Lower leg skin (tissue), 3 donors: ENCODE results near the gene ZMYND12.

Source experiments
- CTCF ChIP-seq, 3 donors: fragments of 450-650 bp; IDR thresholded peaks; one replicate each; pipeline ENCODE4 v1.5.1; 2016; ENCODE audit warnings: antibody characterized with exemption in 3 of 3, mild to moderate bottlenecking in 3 of 3, moderate library complexity in 2 of 3
- POLR2A ChIP-seq, 2 donors: fragments of 450-650 bp; IDR thresholded peaks; one replicate each; pipeline ENCODE4 v1.6.1; 2016 to 2017; ENCODE audit warnings: antibody characterized with exemption in 2 of 2, mild to moderate bottlenecking in 1 of 2, moderate library complexity in 1 of 2

GRCh38 chr1:42484382-42484781 is 28.6 kb upstream of the ZMYND12 start:
- TF ChIP-seq CTCF (IDR thresholded peaks at IDR 0.05) = no peak
- no peak for TF ChIP-seq POLR2A (IDR thresholded peaks at IDR 0.05)
